Natural killer cell (primary cell): ENCODE data around the gene CERS6. TPM values are rescaled to one million over a fixed set of nuclear protein-coding genes. Genes with fewer than 3 reads are reported as not detected.

Source experiments
- ATAC-seq, 3 donors: fragments of 150-1000 bp in 2 of 3; fragments of 200-7000 bp in 1 of 3; cut with Tn5 transposase; 1 replicate in 1 of 3; 2 replicates in 2 of 3; pipeline ENCODE4 v1.10.0; 2021; ENCODE audit warnings: mild to moderate bottlenecking in 2 of 3, moderate library complexity in 2 of 3
- DNase-seq, 2 donors: peaks; one replicate each; pipeline versions ENCODE4 v3.0.0 to v3.0.0-alpha.2; 2013 to 2021; ENCODE audit warnings: mixed read lengths in 1 of 2
- H3K27ac ChIP-seq: one replicate; pipeline ENCODE4 v1.5.1; 2013; ENCODE audit warnings: mild to moderate bottlenecking, low read length
- H3K27me3 ChIP-seq: one replicate; pipeline ENCODE4 v1.6.1; 2013; ENCODE audit warnings: low read length; ENCODE audit not compliant: control insufficient read depth, insufficient read depth
- H3K36me3 ChIP-seq: one replicate; pipeline ENCODE4 v1.6.1; 2013; ENCODE audit warnings: low read length; ENCODE audit not compliant: control insufficient read depth, insufficient read depth
- H3K4me1 ChIP-seq: one replicate; pipeline ENCODE4 v1.6.1; 2013; ENCODE audit warnings: low read length; ENCODE audit not compliant: control insufficient read depth, insufficient read depth
- H3K4me3 ChIP-seq: one replicate; pipeline ENCODE4 v1.5.1; 2013; ENCODE audit warnings: low read length
- H3K9me3 ChIP-seq: one replicate; pipeline ENCODE4 v1.6.1; 2013; ENCODE audit warnings: low read length; ENCODE audit not compliant: control insufficient read depth, insufficient read depth
- H3K27ac Mint-ChIP-seq, 2 donors: one replicate each; pipeline ENCODE4 v1.8.0; 2022; ENCODE audit warnings: mild to moderate bottlenecking in 2 of 2, mixed read lengths in 2 of 2, moderate library complexity in 1 of 2
- H3K27me3 Mint-ChIP-seq, 2 donors: one replicate each; pipeline ENCODE4 v1.8.0; 2022; ENCODE audit warnings: low read depth in 2 of 2, mixed read lengths in 2 of 2
- H3K36me3 Mint-ChIP-seq: one replicate; pipeline ENCODE4 v1.8.0; 2022; ENCODE audit warnings: mixed read lengths
- H3K4me1 Mint-ChIP-seq, 2 donors: one replicate each; pipeline ENCODE4 v1.8.0; 2022; ENCODE audit warnings: mixed read lengths in 2 of 2
- H3K4me3 Mint-ChIP-seq: one replicate; pipeline ENCODE4 v1.8.0; 2022; ENCODE audit warnings: mild to moderate bottlenecking, moderate library complexity, mixed read lengths
- H3K9me3 Mint-ChIP-seq, 2 donors: one replicate each; pipeline ENCODE4 v1.8.0; 2022; ENCODE audit warnings: mixed read lengths in 2 of 2
- CTCF ChIP-seq: fragments of 200-600 bp; IDR thresholded peaks from one replicate; pipeline ENCODE4 v1.8.0; 2022; ENCODE audit warnings: antibody characterized with exemption
- WGBS: methylation state at CpG from one replicate; pipeline ENCODE4 v1.1.7; 2013; ENCODE audit warnings: missing lambda C conversion rate; ENCODE audit not compliant: insufficient coverage; 5-methylcytosine and 5-hydroxymethylcytosine counted together
- intact Hi-C: fragments of 100-400 bp; cut with micrococcal nuclease; formaldehyde crosslinking; loops from one replicate; pipeline ENCODE4 v1.14.2; 2022
- total RNA-seq, 4 donors: library from RNA; stranded (reverse); fragments of 120-200 nt in 1 of 4; gene quantifications; one replicate each; pipeline versions ENCODE4 v1.2.3 to v1.2.4, GENCODE V29; 2013 to 2022

CERS6 gene
- total RNA-seq, 3 donors from 2014 or later (not counting 1 experiment from before 2014, with no cell fraction given) = 9.1 to 13.5 (median 11.8) TPM

- Mint-ChIP-seq H3K4me3 (no peak overlapping the region), H3K27me3 (no peaks in the 10 kb centered on the region), H3K36me3 (no peaks in the 10 kb centered on the region), H3K9me3 (no peaks in the 10 kb centered on the region), H3K4me1 (peaks cover 7% of the 10 kb centered on the region in 2 donors), H3K27ac (no peak overlapping the region)
- Histone ChIP-seq H3K4me1 (peaks cover 15% of the 10 kb centered on the region), H3K36me3 (no peaks in the 10 kb centered on the region), H3K27ac (no peak overlapping the region), H3K27me3 (no peaks in the 10 kb centered on the region), H3K4me3 (no peak overlapping the region), H3K9me3 (no peaks in the 10 kb centered on the region)
- no peak for DNase-seq
- 93% methylated on average over 3 of the region's 3 CpGs for WGBS
- no peak for TF ChIP-seq CTCF
- intact Hi-C loops = no loop called here
- ATAC-seq = no peak
These were observed 3.3 kb upstream of the CERS6 start for GRCh38 chr2:168452781-168453180.

GRCh38 chr2:168453404-168453803 is 2.7 kb upstream of the CERS6 start:
- 92% methylated on average over 3 of the region's 3 CpGs for WGBS
- ATAC-seq (no peak), DNase-seq (no peak)
- Histone ChIP-seq H3K27ac (no peak overlapping the region), H3K9me3 (no peaks in the 10 kb centered on the region), H3K36me3 (no peaks in the 10 kb centered on the region), H3K4me1 (peaks cover 15% of the 10 kb centered on the region), H3K4me3 (no peak overlapping the region), H3K27me3 (no peaks in the 10 kb centered on the region)
- Mint-ChIP-seq H3K36me3 (no peaks in the 10 kb centered on the region), H3K4me1 (peaks cover 13% of the 10 kb centered on the region in 2 donors), H3K4me3 (no peak overlapping the region), H3K9me3 (no peaks in the 10 kb centered on the region), H3K27ac (no peak overlapping the region), H3K27me3 (no peaks in the 10 kb centered on the region)
- intact Hi-C loops = no loop called here
- TF ChIP-seq CTCF = no peak

- TF ChIP-seq CTCF = no peak
- H3K9me3 Mint-ChIP-seq = no peaks in the 10 kb centered on the region
- intact Hi-C loops = loop anchor here (5.0 kb wide), 1 partner anchor 37 kb away; no protein-coding TSS in a partner anchor
- peaks cover 23% of the 10 kb centered on the region in 2 donors for H3K4me1 Mint-ChIP-seq
- no peaks in the 10 kb centered on the region for H3K36me3 Mint-ChIP-seq
- no peak overlapping the region for H3K27ac Mint-ChIP-seq
- Histone ChIP-seq H3K27me3 (no peaks in the 10 kb centered on the region), H3K4me3 (peak overlapping the region; percentile 54), H3K27ac (no peak overlapping the region), H3K9me3 (no peaks in the 10 kb centered on the region), H3K36me3 (no peaks in the 10 kb centered on the region), H3K4me1 (peaks cover 15% of the 10 kb centered on the region)
- H3K4me3 Mint-ChIP-seq = no peak overlapping the region
- 80% methylated on average over 4 of the region's 6 CpGs for WGBS
- ATAC-seq (no peak), DNase-seq (no peak)
- no peaks in the 10 kb centered on the region for H3K27me3 Mint-ChIP-seq
These were observed 1.1 kb upstream of the CERS6 start for GRCh38 chr2:168454737-168455644.
